BJ (cell line): ENCODE measurements around the gene GSTM5. TPM values are rescaled to one million over a fixed set of nuclear protein-coding genes. Genes with fewer than 3 reads are reported as not detected.

Source experiments
- CTCF ChIA-PET: fragments of 350-600 bp; formaldehyde crosslinking; extraction: SDS; loops from one replicate; lab custom pipeline; 2021; ENCODE audit warnings: antibody characterized with exemption, inconsistent platforms; lab: Yijun Ruan, JAX
- POLR2A ChIA-PET: fragments of 300-600 bp; sonication (Branson Sonifier 250); formaldehyde crosslinking; extraction: SDS; loops from one replicate; lab custom pipeline; 2021; ENCODE audit warnings: antibody characterized with exemption; lab: Charles Lee
- DNase-seq: peaks from one replicate; pipeline ENCODE4 v3.0.0-alpha.2; 2011; ENCODE audit warnings: low read depth
- H3K27me3 ChIP-seq: 2 replicates; pipeline ENCODE4 v1.6.0; 2011; ENCODE audit warnings: low read length; ENCODE audit not compliant: control insufficient read depth, insufficient read depth
- H3K36me3 ChIP-seq: 2 replicates; pipeline ENCODE4 v1.5.1; 2011; ENCODE audit warnings: low read length; ENCODE audit not compliant: control insufficient read depth, insufficient read depth
- H3K4me3 ChIP-seq: 2 replicates; pipeline ENCODE4 v1.5.1; 2011; ENCODE audit warnings: low read depth, mild to moderate bottlenecking, control low read depth, low read length
- CTCF ChIP-seq: IDR thresholded peaks from 2 replicates; pipeline ENCODE4 v1.5.1; 2011; ENCODE audit warnings: low read depth, mild to moderate bottlenecking, control low read depth, inconsistent platforms, low read length, moderate library complexity; ENCODE audit not compliant: insufficient read depth
- polyA plus RNA-seq: library from polyadenylated mRNA; depleted of rRNA; stranded (reverse); fragments of >200 nt; gene quantifications from 2 replicates; pipeline ENCODE4 v1.2.3, GENCODE V29; 2011

GSTM5 gene
- polyA plus RNA-seq, 1 experiment, result 1.5 TPM

DNA sequence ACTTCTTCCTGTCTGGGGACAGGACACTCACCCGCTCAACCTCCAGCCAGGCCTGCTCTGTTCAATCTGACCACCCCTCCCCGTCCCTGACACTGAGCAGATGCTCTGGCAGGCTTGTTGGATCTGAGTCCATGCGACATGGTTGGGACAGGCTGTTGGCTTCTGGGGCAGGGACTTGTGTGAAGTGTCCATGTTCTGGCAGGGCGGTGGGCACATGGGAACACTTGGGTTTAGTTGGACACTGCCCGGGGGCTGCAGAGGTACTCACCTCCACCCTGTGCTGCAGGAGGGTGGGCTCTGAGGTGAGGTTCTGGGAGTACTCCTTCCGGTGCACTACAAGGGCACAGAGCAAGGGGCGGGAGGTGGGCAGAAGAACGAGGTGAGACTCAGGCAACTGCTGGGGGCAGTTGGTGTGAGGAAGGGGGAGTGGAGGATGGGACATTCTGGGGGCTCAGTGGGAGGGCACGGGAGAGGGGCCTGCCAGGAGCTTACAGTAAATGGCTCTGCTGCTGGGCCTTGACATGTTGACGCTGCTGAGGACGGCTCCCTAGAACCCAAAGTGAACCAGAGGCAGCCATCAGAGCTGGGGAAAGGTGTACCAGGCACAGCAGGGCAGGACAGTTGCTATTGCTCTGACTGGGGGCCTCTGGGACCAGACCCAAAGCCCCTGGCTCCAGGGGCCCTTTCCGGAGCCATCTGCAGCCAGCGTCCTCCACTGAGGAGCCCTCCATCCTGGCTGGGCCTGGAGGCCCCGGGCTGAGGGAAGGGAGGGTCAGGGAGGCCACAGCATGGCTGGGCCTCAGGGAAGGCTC, 49.4 kb downstream of the GSTM5 start:
- no peak for TF ChIP-seq CTCF
- Histone ChIP-seq H3K36me3 (no peaks in the 10 kb centered on the region), H3K4me3 (no peak overlapping the region), H3K27me3 (no peaks in the 10 kb centered on the region)
- DNase-seq, result no peak
- CTCF ChIA-PET, result interaction anchor here (0.7 to 1.1 kb wide), 3 partner anchors 13 to 121 kb away, joined by 3 to 4 read pairs (median 4); no protein-coding TSS in a partner anchor
- POLR2A ChIA-PET, result no interaction called here

DNA sequence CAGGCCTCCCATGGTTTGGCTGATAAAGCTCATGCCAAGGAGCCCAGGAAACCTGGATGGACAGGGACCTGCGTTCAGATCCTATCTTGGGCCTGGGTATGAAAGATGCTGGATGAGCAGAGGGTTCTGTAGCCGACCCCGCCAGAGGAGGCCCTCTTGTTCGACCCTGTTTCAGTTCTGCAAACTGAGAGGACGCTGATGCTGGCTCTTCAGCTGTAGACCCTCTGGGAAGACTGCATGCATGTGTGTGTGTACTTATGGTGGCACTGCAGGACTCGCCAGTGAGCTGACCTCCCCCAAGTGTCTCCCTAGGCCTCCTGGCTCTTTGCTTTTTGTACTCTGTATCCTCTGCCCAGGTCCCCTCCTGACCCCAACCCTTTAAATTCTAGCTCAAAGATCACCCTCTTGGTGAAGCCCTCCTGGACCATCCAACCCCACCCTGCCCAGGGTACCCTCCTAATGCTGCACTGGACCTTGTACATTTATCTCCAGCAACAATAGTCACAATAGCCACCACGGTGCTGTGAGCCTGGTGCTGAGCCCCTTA, 50.1 kb downstream of the GSTM5 start:
- CTCF ChIA-PET, result interaction anchor here (0.7 to 1.2 kb wide), 4 partner anchors 12 to 216 kb away, joined by 3 to 4 read pairs (median 4); no protein-coding TSS in a partner anchor
- no peak for DNase-seq
- POLR2A ChIA-PET, result no interaction called here

DNA sequence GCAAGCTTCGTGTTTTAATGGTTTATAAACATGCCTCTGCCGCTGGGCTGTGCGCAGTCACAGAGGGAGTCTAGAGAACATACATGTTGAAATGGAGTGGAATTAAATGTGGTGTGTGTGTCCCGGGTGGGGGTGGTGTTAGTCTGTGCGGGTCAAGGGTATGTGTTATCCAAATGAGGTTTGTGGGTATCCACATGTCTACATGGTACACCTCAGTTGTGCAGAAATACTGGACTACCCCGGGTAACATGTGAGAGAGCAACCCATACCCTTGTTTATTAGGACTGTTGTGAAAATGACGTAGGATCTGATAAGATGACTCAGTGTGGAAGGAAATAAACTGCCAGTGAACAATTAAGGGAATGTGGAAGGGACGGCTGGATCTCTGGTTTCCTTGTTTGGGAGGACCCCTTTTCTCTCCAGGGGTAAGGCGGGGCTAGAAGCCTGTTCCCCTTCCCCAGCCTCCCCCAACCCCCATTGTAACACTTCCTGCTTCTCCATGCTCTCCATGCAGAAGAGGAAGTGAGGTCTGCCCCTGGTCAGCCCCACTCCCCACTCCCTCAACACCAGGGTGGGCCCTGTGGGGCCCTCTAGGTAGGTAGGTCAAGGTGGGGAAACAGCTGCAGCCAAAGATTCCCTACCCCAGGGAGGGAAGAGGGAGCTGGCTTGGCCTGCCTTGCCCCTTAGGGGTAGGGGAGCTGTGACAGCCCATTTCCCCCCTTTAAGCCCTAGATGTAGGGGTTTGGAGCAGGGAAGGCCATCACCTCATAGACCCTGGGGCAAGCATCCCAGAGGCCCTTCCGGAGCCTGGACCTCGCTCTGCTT, 51.0 kb downstream of the GSTM5 start:
- POLR2A ChIA-PET, result interaction anchor here (0.6 kb wide), 1 partner anchor 114 kb away, joined by 10 read pairs; no protein-coding TSS in a partner anchor
- CTCF ChIA-PET, result interaction anchor here (1.1 to 2.8 kb wide), 4 partner anchors 10 to 217 kb away, joined by 3 to 11 read pairs (median 5); no protein-coding TSS in a partner anchor
- TF ChIP-seq CTCF, result no peak

More for the DNA sequence above, 50.1 kb downstream of the GSTM5 start:
- Histone ChIP-seq H3K4me3 (no peak overlapping the region), H3K36me3 (no peaks in the 10 kb centered on the region), H3K27me3 (no peaks in the 10 kb centered on the region)
- no peak for TF ChIP-seq CTCF

DNA sequence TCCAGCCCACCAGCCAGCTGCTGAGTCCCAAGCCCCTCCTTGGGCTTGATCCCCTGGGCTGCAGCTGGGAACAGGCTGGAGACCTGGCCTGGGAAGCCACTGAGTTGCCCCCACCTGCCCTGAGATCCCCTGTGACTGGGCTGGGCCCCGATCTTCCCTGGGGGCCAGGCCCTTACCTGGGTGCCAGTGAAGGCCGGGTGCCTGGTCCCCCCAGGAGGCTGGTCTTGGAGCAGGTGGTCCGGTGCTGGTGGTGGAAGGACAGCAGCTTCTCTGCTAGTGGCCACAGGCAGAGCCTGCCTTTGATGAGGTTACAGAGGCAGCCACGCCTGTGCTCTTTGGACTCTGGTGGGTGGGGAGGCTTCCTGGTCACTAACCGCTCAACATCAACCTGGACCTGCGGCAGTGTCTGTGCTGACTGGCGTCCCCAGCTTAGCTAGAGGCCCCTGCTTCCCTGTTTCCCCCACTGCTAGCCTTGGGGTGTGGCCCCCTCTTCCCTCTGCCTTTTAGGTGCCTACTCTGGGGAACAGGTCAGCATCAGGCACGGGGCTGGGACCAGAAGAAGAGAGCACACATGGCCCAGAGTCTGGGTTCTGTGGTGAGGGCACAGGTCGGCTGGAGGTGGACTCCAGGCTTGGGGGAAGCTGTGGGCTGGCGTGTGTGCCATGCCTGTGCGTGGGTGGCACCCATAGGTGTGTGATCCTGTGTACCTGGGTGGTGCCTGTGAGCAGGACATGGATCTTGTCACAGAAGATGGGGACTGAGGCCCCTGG, 51.8 kb downstream of the GSTM5 start, which contains the start of gene EPS8L3:
EPS8L3 (minus strand) TSS at position 278 of the 770 bp plus-strand sequence. CDS start 2,174 bp downstream, outside the sequence.
- Histone ChIP-seq H3K27me3 (no peaks in the 10 kb centered on the region), H3K36me3 (no peaks in the 10 kb centered on the region), H3K4me3 (no peak within 1 kb of the TSS)
- no peak for TF ChIP-seq CTCF
- POLR2A ChIA-PET, result interaction anchor here (0.6 kb wide), 1 partner anchor 114 kb away, joined by 10 read pairs; no protein-coding TSS in a partner anchor
- no peak for DNase-seq
- CTCF ChIA-PET, result interaction anchor here (1.1 to 2.8 kb wide), 3 partner anchors 10 to 123 kb away, joined by 3 to 11 read pairs (median 6); no protein-coding TSS in a partner anchor

More for the DNA sequence above, 51.0 kb downstream of the GSTM5 start:
- H3K36me3 ChIP-seq, result no peaks in the 10 kb centered on the region
- no peak for DNase-seq
- no peak overlapping the region for H3K4me3 ChIP-seq
- H3K27me3 ChIP-seq, result no peaks in the 10 kb centered on the region
